NCI-H1930 (cell line): ENCODE measurements around the gene IL17B.

Experiments
- DNase-seq, 2 experiments: peaks; one replicate each; lab custom pipeline; 2025; lab: John Stamatoyannopoulos, UW

The IL17B gene, protein sequence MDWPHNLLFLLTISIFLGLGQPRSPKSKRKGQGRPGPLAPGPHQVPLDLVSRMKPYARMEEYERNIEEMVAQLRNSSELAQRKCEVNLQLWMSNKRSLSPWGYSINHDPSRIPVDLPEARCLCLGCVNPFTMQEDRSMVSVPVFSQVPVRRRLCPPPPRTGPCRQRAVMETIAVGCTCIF

DNA sequence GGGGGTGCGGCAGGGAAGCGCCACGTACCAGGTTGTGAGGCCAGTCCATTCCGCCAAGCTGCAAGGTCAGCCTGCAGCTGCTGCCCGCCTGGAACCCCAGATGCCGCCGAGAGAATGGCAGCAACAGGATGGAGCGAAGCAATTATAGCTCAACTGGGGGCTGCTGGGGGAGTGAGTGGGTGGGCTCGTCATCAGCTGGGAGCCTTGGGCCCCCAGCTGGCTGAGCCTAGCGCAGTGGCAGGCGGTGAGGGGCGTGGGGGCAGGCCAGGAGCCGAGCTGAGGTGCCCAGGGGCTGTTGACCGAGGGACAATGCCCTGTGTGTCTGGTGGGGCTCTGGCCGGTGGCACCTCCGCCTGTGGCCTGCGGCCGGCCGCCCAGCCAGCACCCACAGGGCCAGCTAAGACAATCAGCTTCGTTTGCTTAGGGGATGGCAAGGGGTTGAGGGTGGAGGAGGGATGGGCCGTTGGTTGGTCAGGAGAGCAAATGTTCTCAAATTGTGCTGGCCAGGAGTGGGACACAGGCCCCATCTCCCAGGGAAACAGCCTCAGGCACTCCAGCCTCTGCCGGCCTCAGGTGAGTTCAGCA is at the start of gene IL17B:
Gene IL17B, minus strand, starts transcription at position 116 of the 585 bp plus-strand sequence. Its CDS starts 67 bp downstream, at position 49.
- no peak for DNase-seq

DNA sequence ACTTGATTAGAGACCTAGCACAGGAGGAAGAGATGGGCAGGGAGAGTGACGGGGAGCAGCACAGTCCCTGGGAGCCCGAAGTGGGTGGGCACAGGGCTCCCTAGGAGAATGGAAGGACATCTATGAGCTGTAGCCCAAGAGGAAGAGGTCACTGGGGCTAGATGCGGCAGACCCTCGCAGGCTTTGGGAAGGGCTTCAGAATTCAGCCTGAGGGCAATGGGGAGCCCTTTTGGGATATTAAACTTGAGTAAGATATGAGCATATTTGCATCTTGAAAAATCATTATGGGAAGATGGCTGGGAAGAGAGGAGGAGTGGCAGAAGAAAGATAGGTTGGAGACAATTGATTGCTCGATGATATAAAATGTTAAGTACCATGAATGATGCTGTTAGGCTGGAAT is 48.9 kb upstream of the IL17B start:
- DNase-seq: no peak

DNA sequence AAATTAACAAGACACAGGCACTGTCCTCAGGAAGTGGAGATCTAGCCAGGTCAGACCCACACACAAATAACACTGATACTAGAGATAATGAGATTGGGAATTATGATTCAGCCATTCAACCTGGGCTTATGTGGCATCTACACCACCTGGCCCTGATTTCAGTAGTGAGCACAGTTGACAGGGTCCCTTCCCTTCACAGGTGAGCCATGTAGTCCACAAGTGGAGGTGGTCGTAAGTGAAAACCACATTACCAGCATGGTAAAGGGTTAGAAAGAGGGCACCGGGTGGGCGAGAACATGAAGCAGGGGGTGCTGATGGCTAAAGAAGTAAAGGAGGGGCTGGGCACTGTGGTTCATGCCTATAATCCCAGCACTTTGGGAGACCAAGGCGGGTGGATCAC is 48.3 kb upstream of the IL17B start:
- no peak for DNase-seq

DNA sequence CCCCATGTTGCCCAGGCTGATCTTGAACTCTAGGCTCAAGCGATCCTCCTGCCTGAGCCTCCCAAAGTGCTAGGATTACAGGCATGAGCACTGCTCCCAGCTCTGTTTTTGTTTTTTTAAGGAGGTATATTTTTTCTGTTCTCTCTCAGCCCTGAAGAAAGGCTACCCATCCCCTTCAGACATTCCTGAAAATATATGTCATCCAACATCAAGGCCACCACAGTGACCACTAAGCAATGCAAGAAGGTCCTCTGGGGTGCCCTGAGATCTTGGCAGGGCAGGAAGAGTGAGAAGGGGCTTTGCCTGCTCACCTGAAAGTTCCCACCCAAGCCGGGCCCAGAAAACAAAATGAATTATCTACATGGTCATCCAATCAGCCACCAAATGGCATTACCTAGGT is 47.8 kb upstream of the IL17B start:
- no peak for DNase-seq

DNA sequence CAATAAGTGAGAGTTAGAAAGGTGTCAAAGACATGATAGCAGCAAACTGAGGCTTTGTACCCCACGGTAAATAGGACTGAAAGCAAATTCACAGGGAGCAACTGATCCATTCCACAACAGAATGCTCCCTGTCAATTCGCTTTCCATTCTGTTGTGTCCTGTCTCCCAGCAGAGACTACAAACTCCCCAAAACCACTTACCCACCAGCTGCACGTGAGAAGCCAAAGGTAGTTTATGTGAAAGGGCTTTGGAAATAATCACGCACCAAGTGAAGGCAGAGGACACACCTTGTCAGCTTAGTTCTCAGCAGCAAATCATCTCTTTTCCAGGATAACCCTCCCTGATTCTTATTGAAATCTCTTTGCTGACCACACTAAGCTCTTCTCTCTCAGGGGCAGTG is 46.6 kb upstream of the IL17B start:
- DNase-seq: no peak

DNA sequence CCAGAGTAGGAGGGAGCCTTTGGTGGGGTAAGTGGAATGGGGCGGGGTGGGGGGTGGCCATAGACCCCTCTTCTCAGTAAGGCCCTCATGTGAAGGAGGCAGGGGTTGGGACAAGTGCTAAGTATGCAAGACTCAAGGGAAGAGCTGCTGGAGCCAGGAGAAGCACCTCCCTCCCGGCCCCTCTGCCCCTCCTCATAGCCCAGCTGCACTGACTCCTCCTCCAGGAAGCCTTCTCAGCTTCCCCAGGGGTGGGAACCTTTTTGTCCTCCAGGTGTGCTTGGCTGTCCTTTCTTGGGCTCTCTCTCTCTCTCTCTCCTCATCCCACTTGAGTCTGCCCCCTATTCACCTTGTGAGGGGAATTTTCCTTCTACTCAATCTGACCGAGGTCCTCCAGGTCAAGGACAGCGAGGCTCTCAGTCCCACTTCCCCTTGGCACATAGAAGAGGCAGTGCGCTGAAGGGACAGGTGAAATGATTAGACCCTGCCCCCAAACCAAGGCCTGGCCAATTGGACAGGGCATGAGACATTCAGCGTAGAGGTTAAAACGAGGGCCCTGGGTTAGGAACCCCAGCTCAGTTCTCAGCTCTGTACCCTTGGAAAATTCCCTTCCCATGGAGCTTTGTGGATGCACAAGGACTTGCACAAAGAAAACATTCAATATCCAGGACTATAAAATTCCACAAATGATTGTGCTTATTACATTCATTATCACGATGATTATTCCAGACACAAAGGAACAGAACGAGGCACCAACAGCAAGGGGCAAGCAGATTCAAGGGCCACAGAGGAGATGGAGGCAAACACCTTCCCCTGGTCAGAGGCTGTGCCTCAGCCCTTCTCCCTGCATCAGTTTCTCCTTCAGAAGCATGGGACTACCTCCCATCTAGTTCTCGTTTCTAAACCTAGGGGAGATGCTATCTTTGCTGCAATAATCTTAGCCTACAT is 45.6 kb upstream of the IL17B start:
- DNase-seq: no peak

DNA sequence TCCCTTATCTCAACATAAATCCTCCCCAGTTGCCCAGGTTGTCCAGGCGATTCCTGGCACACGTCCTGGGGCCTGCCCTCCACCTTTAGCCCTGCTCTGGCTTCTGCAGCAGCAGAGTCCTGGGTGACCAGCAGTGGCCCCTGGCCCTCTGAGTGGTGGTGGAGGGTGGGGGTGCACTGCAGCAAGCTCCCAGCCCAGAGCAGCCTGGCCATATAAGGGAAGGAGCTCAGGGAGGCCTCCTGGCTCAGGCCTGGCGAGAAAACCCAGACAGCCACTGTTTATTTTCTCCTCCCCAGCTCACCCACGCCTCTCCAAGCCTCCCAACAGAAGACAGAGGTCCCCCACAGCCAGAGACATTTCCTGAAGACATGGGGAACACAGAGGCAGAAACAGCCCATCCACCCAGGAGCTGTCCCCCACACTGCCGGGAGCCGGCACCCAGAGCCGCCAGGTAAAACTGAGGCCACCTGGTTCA is 44.7 kb upstream of the IL17B start:
- no peak for DNase-seq

DNA sequence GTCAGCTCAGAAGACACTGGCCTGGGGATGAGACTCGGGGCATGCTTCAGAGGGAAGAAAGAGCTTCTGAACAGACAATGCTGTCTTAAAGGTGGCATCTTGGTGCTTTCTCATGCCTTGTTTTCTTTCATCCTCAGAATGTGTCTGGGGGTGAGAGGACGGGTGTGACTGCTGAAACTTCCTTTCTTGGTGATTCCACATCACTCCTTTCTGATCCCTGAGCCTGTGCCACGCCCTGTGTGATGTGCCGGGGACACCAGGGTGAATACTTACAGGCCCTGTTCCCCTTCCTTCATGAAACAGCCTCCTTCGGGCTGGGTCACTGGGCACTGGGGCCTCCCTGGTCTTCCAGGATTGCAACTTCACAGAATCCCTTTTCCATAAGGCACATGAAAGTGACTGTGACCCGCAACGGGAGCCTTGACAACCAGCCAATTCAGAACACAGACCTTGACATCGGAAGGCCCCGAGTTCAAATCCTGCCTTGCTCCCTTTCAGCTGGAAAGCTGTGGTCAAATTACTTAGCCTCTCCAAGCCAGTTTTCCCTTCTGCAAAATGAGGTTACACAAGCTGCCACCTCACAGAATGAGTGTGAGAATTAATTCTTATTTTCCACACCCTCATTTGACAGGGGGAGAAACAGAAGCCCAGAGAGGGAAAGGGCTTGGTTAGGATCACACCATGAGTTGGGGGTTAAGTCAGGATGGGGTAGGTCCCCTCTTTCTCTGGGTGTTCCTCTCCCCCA is 44.1 kb upstream of the IL17B start:
- DNase-seq: no peak

DNA sequence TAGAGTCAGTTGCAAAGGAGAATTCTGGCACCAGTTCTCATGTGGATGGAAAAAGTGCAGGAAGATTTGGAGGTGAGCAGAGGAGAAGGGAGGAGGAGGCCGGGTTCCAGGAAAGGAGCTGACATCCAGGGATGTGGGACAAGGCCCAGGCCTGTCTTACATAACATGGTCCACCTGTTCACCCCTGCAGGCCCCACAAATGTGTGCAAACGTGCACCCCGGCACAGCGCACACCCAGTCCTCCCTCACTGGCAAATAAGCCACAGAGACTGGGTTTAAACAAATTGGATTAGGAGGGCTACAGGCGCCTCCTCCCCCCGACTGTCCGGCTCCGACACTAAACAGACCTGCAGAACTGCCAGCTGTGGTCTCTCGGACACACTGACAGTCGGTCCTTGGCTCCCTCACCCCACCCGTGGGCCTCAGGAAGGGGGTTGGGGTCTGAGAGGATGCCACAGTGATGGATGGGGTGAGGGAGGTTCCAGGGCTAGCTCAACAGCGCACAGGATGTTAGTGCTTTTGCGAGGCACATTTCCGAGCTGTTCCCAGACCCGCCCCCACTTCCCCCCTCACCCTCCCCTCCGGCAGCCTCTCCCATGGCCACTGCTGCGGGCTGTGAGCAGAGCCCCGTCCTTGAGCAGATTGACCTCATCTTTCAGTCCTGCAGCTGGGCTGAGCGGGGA is 43.4 kb upstream of the IL17B start:
- no peak for DNase-seq

DNA sequence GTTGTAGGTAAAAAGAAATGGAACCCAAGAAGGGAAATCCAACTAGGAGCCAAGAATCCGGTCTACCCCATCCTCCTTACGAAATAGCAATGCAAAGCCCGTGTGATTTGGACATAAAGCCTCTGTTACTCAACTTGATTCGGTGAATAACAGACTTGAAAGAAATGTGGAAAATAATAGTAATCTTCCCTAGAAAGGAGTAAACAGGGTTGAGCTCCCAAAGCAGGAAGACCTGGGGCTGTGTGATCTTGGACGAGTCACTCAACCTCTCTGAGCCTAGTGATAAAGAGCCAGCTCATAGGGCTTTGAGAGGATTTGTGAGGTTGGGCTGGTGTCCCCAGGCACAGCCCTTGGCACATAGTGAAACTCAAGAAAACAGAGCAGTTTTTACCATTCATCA is 42.7 kb upstream of the IL17B start:
- no peak for DNase-seq

DNA sequence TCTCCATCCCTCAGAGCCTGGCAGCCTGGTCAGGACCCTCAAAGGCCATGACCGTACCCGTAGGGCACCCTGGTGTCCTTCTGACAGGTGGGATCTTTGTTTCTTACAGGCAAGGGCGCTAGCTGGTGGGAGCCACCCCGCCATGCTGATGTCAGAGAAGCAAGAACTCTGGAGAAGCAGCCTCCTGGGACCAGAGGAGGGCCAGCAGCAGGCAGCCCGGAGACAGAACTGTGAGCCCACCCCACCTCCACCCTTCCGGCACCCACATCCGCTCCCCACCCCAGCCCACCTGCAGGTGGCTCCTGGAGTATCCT is 42.2 kb upstream of the IL17B start:
- DNase-seq: no peak

DNA sequence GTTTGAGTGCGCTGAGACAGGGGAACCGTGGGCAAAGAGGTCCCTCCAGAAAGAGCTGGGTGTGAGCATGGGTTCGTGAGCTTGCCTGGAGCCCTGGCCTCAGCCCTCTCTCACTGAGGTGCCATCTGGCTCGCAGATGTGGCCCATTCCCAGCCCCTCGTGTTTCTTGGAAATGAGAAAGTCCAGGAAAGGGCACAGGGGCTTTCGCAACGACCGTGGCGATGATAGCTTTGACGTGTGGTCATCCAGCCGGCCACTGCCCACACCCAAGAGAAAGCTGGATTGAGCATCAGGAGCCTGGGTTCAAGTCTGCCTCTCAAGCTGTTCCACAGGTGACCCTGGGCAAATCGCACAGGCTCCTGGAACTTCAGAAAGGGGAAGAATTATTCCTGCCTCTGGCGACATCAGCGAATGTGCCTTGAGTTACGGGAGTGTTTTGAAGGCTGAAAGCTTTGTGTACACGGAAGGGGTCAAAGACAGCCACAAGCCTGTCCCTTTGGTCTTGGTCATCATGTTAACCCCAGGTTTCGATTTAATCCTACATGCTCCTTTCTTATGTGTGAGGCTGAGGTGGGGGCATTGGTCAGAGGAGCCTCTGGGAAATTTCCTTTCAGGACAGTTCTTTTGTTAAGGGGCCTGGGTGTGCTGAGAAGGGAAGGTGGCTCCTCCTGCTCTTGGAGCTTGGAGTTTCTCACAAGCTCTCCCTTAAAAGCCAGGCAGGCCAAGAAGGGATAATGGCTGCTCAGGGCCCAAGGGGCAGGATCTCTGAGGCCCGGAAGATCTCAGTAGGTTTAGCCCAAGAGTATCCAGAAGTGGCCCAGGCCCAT is 41.7 kb upstream of the IL17B start:
- DNase-seq: no peak

DNA sequence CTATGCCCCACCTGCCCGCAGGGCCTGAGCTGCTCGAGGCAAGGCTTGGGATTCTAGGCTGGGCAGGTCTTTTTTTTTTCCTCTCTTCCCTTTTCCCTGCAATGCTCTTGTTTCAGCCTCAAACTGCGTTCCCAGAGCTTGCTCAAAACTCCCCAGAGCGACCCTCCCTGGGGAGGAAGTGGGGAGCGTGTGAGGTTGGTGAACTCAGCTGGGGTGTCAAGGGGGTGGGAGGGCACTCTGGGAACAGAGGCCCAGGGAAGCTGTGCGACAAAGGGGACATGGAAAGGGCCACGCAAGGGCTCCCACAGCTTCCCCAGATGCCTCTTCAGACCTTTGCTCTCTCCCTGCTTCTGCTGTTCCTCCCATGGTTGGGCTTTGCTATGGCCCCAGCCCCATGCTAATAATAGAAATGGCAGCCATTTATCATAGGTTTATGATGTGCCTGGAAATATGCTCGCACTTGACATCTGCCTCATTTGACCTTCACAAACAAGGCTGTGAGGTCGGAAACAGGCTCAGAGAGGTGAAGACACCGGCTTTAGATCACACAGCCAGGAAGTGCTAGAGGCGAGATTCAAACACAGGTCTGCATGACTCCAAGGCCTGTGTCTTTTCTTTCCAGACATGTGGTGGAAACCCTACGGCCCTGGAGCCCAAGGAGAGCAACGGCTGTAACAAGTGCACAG is 40.9 kb upstream of the IL17B start:
- DNase-seq: no peak

DNA sequence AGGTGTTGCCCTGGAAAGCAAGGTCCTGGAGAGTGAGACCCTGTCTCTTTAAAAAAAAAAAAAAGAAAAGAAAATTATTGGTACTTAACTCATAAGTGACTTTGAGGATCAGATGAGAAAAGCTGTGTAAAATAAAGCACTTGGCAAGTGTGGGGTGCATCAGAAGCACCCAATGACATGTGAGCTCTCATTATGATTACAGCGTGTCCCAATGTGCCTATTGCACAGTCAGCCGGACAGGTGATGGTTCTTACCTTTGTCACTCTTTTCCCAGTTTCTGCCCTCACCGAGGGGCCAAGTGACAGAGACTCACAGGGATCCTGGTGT is 40.4 kb upstream of the IL17B start:
- no peak for DNase-seq

DNA sequence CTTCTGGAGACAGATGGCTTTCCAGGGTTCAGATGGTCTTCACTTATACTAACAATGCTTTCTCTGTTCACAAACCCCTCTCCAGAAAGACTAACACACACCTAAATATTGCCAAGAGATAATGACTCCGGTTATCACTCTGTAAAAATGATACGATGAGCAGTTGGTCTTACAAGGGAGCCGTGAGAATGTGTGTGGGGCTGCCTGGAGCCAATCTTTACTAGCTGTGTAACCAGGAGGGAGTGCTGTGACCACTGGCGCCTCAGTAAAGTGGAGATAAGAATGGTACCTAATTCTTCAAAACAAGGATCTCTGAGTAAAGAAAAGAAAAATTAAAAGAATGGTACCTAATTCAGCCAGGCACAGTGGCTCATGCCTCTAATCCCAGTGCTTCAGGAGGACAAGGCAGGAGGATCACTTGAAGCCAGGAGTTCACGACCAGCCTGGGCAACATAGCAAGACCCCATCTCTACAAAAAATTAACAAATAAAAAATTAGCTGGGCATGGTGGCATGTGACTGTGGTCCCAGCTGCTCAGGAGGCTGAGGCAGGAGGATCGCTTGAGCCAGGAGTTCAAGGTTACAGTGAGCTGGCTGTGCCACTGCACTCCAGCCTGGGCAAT is 39.9 kb upstream of the IL17B start:
- DNase-seq: no peak

DNA sequence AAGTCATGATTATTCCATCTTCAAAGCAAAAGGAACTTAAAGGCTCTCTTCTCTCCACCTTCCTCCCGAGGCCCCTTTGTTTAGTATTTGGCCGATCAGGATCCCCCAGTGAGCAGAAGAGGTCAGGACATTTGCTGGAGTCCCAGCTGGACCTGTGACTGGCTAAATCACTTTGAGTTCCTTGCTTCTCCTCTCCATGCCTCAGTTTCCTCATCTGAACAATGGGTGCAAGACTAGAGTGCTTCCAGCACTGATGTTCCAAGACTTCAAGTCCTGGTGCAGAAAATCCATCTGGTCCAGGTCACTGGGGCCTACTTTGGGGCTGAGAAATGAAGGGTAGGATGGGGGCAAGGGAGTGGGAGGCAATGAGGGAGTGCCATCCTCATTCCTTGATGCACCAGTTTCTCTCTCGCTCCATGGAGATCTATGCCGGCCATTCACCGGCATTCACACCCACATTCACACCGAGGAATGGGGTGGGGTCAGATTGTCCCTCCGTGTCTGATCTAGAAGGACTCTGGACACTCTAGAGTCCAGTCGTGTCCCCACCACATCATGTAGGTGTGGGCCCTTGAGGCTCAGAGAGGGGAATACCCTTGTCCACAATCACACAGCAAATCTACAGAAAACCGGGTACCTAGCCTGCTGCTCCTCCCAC is 38.7 kb upstream of the IL17B start:
- DNase-seq: no peak

DNA sequence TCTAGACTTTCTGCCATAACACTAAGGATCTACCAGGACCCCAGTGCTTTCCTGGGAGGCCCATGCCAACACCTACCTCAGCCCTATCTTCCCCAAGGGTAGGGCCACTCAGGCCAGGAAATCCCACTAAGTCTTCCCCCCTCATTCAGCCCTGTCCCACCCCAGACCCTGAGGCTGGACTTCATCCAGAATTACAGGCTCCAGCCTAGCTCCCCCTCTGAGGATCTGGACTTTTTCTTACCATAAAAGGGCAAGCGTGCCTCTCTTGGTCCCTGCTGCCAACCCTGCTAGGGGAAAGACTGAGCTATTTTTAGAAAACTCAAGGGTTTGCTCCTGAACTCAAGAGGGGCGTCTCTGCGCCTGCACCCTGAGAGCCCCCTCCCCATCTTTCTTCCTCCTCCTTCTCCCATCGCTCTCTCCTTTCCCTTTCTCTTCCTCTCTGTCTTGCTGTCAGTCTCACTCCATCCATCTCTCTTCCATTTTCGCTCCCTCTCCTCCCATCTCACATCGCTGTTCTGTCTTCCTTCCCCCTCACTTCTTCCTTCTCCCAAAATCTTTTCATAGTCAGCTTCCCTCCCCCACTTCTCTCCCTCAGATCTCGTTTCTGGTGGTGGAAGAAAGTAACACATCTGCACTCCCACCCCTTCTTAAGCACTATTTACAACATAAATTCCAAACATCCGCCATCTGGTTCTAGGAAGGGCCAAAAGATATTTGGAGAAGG is 38.1 kb upstream of the IL17B start:
- no peak for DNase-seq

DNA sequence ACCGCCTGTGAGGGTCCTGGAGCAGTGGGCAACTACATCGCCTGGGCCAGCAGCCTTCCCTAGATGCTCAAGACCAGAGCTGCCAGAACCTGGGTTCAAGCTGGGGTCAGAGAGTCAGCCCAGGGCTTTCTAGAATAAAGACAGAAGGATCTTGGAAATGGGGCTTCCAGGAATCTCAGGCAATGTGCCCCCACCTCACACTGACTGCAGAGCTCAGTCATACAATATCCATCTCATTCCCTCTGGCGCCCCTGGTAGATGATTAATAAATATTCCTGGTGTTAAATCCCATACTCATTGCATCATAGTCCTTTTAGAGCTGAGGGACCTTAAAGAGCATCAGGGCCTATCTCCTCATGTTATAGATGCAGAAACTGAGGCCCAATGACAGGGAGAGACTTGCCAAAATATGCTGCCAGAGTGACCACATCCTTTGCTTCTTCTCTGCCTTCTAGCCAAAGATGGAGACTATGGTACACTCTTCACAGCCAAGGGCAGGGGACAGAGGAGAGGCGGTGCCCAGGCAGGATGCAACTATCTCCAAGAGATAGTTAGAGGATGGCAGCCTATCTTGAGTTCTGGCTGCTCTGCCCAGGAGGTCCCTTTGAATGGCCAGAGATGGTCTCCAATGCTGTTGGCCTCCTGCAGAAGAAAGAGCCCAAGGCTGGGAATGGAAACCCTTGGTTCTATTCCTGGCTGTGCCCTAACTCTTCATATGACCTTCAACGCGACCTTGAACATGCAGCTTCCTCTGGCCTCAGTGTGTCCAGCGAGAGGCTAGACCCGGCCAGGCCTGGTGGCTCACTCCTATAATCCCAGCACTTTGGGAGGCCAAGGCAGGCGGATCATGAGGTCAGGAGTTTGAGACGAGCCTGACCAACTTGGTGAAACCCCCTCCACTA is 36.2 kb upstream of the IL17B start:
- no peak for DNase-seq
